Stimulated activated CD8-positive, alpha-beta memory T cell treated with anti-CD3 and anti-CD28 coated beads, Interleukin-7, amount 100 ng/mL, for 4 hours (primary cell): ENCODE data around the gene THSD4.

ENCODE experiments used
- DNase-seq, 2 donors: peaks; one replicate each; pipeline ENCODE4 v3.0.0-alpha.2; 2020; ENCODE audit warnings: low read depth in 2 of 2

Gene THSD4

GRCh38 chr15:71114887-71115566, at the start of gene THSD4:
THSD4 (plus strand) TSS chr15:71115471.
- peak in 1 of 2 donors; percentile 14 for DNase-seq

GRCh38 chr15:71066983-71067382, 48.3 kb upstream of the THSD4 start:
- DNase-seq, result no peak

DNA sequence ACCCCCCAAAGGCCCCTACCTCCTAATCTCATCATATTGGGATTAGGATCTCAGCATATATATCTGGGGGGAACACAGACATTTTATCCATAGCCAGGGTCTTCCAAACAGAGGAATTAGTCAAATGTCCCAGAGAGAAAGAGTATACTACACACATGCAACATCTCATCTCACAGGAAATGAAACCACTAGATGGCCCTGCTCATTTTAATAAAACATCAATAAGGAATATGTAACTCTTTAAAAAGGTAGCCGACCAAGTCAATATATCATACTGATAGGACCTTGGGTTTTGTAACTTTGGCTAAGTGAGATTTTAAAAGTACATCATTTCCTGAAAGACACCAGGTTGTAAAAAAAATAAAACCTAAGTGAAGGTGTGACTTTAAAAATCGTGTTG, 45.6 kb upstream of the THSD4 start:
- no peak for DNase-seq

- DNase-seq, result no peak
Measured at GRCh38 chr15:71071529-71071928, 43.7 kb upstream of the THSD4 start.

- no peak for DNase-seq
Measured at GRCh38 chr15:71072423-71072822, 42.8 kb upstream of the THSD4 start.

DNA sequence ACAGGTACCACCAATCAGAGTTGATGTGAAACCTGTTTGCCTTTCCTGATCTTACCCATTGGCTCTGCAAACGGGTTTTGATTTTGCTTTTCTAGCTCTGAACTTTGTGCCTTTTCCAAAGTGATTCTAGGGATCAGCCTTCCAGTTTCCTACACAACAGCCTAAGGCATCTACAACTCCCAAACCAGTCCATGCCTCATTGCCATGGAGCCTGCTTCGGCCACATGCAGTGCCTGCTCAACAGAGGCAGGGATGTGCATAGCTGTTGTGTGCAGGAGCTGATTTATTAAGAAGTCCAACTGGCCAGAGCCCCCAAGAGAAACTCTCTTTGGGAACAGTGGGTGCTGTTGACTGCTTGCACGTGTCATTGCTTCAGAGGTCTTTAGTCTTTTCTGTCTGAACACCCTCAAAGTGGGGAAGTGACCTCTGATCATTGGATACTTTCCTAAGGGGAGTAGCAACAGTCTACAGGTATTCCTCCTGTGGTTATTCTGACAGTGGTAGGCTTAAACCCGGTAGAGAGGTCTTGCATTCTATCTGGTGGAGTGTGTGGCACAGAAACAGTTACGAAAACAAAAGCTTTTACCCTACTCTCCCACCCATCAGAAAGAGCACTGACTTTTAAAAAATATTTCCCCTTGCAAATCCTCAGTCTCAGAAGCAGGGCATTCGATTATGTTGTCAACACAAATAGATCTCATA, 36.6 kb upstream of the THSD4 start:
- no peak for DNase-seq

GRCh38 chr15:71079208-71080044, 35.8 kb upstream of the THSD4 start:
- no peak for DNase-seq

- no peak for DNase-seq
Measured at GRCh38 chr15:71080166-71080565, 35.1 kb upstream of the THSD4 start.

DNA sequence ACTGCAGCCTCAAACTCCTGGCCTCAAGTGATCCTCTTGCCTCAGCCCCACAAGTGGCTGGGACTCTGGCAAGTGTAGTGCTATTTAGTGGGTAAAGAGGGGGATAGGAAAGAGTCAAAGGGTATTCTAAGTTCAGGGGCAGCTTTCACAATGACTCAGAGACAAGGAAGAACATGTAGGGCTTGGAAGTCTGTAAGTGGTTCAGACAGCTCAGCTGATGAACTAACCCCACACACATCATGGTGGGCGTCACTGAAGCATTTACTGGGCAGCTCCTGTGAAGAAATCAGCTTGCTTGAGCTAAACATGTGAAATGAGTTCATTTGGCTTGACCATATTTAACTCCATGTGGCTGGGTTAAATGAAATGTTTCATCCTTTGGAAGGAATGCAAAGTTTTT, 34.6 kb upstream of the THSD4 start:
- DNase-seq, result no peak

- DNase-seq, result no peak
Measured at GRCh38 chr15:71082803-71083202, 32.5 kb upstream of the THSD4 start.

DNA sequence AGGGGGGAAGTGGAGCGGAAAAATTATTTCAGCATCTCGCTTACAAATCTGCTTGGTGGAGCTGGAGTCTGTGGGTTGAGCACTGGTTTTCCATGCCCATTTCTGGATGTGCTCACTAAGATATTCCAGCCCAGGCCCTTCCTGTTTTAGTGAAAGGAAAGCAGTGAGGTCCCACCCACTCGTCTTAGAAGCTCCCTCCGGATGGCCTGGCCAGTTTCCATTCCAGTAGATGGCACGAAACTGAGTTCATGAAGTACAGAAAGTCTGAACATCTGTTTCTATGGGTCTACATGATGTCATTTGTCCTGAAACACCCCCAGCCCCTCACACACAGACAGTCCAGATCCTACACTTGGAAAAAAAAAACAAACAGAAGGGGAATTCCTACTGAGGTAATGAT, 31.9 kb upstream of the THSD4 start:
- no peak for DNase-seq

GRCh38 chr15:71084264-71084663, 31.0 kb upstream of the THSD4 start:
- no peak for DNase-seq

- no peak for DNase-seq
Measured at GRCh38 chr15:71085809-71086208, 29.5 kb upstream of the THSD4 start.

DNA sequence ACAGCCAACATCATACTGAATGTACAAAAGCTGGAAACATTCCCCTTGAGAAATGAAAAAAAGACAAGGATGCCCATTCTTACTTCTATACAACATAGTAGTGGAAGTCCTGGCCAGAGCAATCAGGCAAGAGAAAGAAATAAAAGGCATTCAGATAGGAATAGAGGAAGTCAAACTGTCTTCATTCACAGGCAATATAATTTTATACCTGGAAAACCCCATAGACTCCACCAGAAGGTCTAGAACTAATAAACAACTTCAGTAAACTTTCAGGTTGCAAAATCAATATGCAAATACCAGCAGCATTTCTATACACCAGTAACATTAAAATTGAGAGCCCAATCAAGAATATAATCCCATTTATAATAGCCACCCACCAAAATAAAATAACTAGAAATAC, 27.1 kb upstream of the THSD4 start:
- no peak for DNase-seq

- DNase-seq, result no peak
Measured at GRCh38 chr15:71088683-71089082, 26.6 kb upstream of the THSD4 start.

- DNase-seq, result no peak
Measured at GRCh38 chr15:71089801-71090200, 25.5 kb upstream of the THSD4 start.

GRCh38 chr15:71091601-71092000, 23.7 kb upstream of the THSD4 start:
- no peak for DNase-seq

GRCh38 chr15:71092056-71092600, 23.1 kb upstream of the THSD4 start:
- DNase-seq, result no peak

DNA sequence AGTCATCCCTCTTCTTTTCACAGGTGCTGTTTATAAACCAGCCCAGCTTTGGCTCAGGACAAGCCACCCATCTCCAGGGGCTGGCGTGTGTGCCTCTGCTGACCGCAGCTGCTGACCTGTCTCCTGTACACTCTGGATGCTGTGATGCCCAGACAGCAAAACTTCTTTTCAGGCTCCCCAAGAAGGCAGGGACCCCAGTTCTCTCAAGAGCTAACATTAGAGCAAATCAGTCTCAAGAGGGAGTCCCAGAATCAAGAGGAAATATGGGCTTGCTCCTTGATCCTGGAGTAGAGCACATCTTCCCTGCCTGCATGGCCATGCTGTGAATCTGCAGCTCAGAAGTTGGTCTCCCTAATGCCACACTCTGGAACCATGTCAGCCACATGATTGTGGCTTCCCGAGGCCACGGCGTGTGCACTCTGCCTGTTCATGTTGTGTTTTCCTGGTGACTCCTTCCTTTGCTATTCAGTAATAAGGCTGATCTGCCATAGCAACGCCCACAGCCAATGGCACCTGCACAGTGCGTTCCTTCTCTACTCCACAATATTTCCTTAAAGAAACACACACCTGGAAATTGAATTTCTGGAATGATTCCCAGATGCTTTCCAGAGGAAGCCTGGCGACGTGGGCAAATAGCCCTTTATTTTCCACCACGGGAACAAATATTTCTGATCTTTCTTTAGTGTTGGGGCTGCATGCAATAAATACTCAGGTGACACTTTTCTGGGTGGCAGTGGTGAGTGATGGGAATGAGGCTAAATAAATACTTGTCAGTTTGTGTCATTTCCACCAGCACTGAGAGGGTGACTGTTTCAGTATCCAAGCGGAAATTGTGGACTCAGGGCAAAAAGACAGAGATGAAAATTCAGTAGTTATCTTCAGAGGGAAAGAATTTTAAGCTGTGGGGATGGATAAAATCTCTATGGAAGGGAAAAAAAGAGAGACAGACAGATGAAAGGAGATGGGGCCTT, 21.9 kb upstream of the THSD4 start:
- DNase-seq, result no peak

DNA sequence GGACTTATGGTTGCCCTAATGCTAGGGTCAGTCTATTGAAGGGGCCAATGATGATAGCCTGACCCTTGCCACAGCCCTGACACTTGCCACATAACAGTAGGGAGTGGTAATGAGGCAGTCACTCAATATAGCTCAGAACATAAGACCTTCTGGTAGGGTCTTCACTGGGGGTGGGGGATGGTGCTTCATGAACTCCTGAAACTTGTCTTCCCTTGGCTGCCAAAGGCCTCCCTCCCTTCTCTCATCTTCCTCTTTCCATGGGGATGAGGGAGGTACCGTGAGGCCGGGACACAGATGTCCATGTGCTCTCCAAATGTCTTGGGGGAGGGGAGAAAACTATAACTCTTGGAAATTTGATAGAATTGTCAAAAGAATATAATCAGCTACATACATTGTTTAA, 21.1 kb upstream of the THSD4 start:
- DNase-seq, result no peak

DNA sequence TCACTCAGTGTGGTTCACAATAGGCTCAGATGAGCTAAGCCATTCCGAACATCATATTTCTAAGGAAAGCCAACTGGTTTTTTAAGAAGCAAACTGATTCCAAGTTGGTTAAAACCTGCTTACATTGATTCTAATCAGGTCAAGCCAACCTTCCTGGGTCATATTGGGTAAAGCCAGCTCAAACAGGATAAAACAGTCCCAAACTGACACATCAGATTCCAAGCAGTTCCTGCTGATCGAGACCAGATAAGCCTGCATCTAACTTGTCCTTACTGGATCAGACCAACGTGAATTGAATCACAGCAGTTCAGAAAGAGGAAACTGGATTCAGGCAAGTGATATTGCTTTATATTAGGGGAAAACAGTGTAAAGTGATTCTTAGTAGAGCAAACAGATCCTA, 18.6 kb upstream of the THSD4 start:
- no peak for DNase-seq
